Measurements from ENCODE around the gene KIAA1755. TPM values are rescaled to one million over a fixed set of nuclear protein-coding genes. Genes with fewer than 3 reads are reported as not detected.
A peak's percentile ranks its signal among the peaks of the same experiment; 100 is the strongest.

The KIAA1755 gene
- total RNA-seq, 1 donor from 2014 or later: not detected

DNA sequence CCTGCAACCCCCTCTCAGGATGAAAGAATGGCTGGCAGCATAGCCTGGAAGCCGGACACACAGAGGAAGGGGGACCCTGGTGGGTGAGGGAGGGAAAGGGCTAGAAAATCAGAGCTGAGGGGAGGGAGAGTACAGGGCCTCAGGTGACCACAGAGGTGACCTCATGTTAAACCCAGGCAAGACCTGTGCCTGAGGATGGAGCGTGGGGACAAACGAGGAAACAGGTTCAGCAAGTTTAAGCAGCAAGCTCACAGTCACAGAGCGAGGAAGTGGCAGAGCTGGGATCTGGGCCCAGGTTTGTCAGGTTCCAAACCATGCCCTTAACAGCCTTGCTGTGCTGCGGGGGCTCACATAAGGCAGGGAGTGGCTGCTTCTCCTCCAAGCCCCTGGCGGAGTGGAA, 39.4 kb upstream of the KIAA1755 start:
- DNase-seq (ENCODE audit: low read depth) (peak; percentile 45), FAIRE-seq (peak; percentile 87)
- TF ChIP-seq, protein P1, sequence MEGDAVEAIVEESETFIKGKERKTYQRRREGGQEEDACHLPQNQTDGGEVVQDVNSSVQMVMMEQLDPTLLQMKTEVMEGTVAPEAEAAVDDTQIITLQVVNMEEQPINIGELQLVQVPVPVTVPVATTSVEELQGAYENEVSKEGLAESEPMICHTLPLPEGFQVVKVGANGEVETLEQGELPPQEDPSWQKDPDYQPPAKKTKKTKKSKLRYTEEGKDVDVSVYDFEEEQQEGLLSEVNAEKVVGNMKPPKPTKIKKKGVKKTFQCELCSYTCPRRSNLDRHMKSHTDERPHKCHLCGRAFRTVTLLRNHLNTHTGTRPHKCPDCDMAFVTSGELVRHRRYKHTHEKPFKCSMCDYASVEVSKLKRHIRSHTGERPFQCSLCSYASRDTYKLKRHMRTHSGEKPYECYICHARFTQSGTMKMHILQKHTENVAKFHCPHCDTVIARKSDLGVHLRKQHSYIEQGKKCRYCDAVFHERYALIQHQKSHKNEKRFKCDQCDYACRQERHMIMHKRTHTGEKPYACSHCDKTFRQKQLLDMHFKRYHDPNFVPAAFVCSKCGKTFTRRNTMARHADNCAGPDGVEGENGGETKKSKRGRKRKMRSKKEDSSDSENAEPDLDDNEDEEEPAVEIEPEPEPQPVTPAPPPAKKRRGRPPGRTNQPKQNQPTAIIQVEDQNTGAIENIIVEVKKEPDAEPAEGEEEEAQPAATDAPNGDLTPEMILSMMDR (IDR thresholded peaks at IDR 0.05; ENCODE audit: insufficient read depth, low read length, severe bottlenecking): no peak
- Histone ChIP-seq H3K27me3 (ENCODE audit: control insufficient read depth, insufficient read depth, low read length) (no peaks in the 10 kb centered on the region), H3K4me3 (ENCODE audit: low read depth, low read length) (no peak overlapping the region), H3K36me3 (ENCODE audit: control insufficient read depth, insufficient read depth, low read length) (no peaks in the 10 kb centered on the region)

DNA sequence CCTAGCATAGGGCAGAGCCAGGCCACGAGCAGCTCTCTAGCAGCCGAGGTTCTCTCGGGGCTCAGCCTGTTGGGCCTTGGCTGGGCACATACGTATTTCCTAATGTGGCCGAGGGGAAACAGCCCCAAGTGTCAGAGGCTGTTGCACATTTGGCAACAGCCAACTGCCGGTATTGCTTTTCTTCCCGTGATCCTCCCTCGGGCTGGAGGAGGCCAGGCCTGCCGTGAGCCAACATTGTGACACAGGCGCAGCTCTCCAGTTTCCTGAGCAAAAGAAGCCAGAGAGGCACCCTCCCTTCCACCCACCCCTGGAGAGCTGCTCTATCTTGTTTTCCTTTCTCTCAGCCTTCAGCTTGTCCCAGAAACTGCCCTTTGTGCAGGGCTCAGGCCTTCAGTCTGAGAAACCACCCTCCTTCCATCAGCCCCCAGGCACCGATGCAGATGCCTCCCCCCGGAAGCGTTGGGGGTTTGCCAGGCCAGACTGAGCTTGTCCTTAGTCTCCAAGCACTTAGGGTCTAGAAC, 38.3 kb upstream of the KIAA1755 start:
- TF ChIP-seq, protein P1 (IDR thresholded peaks at IDR 0.05; ENCODE audit: insufficient read depth, low read length, severe bottlenecking): no peak
- Histone ChIP-seq H3K36me3 (ENCODE audit: control insufficient read depth, insufficient read depth, low read length) (no peaks in the 10 kb centered on the region), H3K4me3 (ENCODE audit: low read depth, low read length) (no peak overlapping the region), H3K27me3 (ENCODE audit: control insufficient read depth, insufficient read depth, low read length) (no peaks in the 10 kb centered on the region)
- FAIRE-seq (no peak), DNase-seq (ENCODE audit: low read depth) (peak; percentile 32)

DNA sequence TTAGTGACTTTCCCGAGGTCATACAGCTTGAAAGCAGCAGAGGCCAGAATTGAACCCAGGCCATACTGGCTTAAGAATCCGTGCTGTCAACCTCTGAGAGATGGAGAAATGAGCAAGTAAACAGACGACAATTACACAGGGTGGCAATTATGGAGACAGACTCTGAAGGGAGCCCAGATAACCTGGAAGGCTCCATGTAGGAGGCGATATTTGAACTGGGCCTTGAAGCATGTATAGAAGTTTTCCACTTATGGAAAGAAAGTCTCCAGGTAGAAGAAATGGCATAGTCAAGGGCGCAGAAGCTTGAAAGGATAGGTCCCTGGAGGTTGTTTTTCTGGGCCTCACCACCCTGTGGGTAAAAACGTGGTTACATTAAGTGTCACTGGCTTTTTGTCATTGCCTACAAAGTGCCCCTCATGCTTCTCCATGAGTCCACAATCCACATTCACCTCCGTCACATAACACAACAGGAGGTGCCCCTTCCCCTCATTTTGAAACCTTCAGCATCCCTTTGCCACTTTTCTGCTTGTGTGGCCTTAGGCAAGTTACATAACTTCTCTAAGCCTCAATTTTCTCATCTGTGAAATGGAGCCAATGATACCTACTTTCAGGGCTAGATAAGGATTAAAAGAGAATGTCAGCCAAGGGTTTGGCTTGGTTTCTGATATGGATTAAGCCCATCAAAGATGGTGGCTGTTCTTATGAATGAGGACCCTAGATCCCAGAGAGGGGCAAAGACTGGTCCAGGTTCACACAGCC, 37.6 kb upstream of the KIAA1755 start:
- FAIRE-seq (no peak), DNase-seq (ENCODE audit: low read depth) (no peak)
- Histone ChIP-seq H3K36me3 (ENCODE audit: control insufficient read depth, insufficient read depth, low read length) (no peaks in the 10 kb centered on the region), H3K4me3 (ENCODE audit: low read depth, low read length) (no peak overlapping the region), H3K27me3 (ENCODE audit: control insufficient read depth, insufficient read depth, low read length) (no peaks in the 10 kb centered on the region)
- TF ChIP-seq, protein P1 (IDR thresholded peaks at IDR 0.05; ENCODE audit: insufficient read depth, low read length, severe bottlenecking): no peak

DNA sequence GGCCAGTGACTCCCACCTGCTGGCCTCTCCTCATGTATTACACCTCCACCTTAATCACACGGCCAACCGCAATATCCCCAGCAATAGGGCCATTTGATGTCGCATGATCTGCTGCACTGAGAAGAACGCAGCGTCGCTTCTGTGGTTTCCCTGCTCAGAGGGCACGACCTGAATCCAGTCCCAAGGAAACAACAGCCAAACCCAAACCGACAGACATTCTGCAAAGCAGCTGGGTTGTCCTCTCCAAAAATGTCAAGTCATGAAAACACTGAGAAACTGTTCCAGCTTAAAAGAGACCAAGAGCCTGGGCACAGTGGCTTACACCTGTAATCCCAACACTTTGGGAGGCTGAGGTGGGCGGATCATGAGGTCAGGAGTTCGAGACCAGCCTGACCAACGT, 35.9 kb upstream of the KIAA1755 start:
- FAIRE-seq: no peak
- no peak for DNase-seq (ENCODE audit: low read depth)
- TF ChIP-seq, protein P1 (IDR thresholded peaks at IDR 0.05; ENCODE audit: insufficient read depth, low read length, severe bottlenecking): no peak
- Histone ChIP-seq H3K4me3 (ENCODE audit: low read depth, low read length) (no peak overlapping the region), H3K36me3 (ENCODE audit: control insufficient read depth, insufficient read depth, low read length) (no peaks in the 10 kb centered on the region), H3K27me3 (ENCODE audit: control insufficient read depth, insufficient read depth, low read length) (no peaks in the 10 kb centered on the region)

DNA sequence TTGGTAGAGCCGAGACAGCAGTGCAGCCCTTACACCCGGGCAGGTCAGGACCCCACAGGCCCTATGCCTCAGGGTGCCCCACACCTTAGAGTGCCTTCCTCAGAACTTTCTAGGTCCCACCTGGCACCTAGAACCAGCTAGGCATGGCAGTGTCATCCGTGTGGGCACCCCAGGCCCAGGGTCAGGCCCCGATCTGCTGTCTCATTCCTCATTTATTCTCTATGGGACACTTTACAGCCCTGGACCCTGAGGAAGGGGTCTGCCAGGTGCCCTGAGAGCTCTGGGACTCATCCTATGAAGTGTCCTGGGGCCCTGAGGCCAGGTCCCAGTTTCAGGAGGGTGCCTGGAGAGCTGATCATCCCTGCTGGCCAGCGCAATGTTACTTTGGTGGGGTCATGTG, 35.3 kb upstream of the KIAA1755 start:
- no peaks in the 10 kb centered on the region for H3K36me3 ChIP-seq (ENCODE audit: control insufficient read depth, insufficient read depth, low read length)
- no peak for DNase-seq (ENCODE audit: low read depth)
- H3K27me3 ChIP-seq (ENCODE audit: control insufficient read depth, insufficient read depth, low read length): no peaks in the 10 kb centered on the region
- FAIRE-seq: no peak
- no peak overlapping the region for H3K4me3 ChIP-seq (ENCODE audit: low read depth, low read length)
- TF ChIP-seq, protein P1 (IDR thresholded peaks at IDR 0.05; ENCODE audit: insufficient read depth, low read length, severe bottlenecking): no peak

All from bronchial epithelial cell (primary cell).